ENCODE measurements around the gene TTLL3. TPM values are rescaled to one million over a fixed set of nuclear protein-coding genes. Genes with fewer than 3 reads are reported as not detected.
"Not testable (repeated sequence)": the region's sequence is repeated elsewhere in the genome, so short reads cannot be mapped to it uniquely, and the experiment has no call there.

The TTLL3 gene
- total RNA-seq, 1 experiment from 2014 or later = 8.4 TPM

DNA sequence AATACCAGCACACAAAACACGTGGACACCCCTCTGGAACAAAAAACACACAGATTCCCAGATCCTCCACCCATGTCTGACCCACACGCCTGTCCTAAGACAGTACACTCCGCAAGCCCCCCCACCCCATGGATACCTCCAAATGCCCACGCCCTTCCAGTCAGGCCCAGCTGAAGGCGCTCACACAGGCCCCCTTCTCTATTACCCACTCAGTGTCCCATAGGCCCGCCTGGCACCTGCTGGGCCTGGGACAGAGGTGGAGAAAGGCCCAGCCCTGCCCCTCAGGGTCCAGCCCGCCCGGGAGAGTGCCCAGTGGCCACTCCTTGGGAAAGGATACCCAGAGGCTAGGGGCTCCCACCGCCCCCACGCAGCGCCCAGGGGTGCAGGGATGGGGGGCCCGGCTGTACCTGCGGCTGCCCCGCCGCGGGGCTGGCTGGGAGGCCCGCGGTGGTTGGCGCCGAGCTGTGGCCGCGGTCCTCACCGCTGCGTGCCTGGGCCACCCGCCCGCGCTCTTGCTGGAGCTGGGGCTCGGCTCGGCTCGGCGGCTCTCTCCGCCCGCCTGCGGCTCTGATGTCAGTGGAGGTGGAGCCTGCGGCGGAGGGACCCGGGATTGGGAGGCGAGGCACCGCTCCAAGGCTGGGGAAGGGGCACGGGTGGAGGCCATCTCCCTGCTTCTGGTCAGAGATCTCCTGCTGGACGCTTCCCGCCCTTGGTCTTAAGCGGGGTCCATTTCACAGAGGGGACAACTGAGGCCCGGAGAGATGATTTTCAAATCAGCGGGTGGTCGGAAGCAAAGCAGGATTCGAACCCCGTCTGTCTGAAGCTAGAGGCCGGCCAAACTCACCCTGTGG lies 40.4 kb upstream of the TTLL3 start, which contains the start of gene CAMK1:
TSS of gene CAMK1 (minus strand) at position 522 of the 850 bp plus-strand sequence. CDS start 2,198 bp downstream, outside the sequence.
- TF ChIP-seq EZH2 (IDR thresholded peaks at IDR 0.05; ENCODE audit: low read length, unreplicated experiment) (no peak), EZH2phosphoT487 (IDR thresholded peaks at IDR 0.05; ENCODE audit: borderline replicate concordance, low read length) (no peak)
- TF ChIP-seq, protein P1, sequence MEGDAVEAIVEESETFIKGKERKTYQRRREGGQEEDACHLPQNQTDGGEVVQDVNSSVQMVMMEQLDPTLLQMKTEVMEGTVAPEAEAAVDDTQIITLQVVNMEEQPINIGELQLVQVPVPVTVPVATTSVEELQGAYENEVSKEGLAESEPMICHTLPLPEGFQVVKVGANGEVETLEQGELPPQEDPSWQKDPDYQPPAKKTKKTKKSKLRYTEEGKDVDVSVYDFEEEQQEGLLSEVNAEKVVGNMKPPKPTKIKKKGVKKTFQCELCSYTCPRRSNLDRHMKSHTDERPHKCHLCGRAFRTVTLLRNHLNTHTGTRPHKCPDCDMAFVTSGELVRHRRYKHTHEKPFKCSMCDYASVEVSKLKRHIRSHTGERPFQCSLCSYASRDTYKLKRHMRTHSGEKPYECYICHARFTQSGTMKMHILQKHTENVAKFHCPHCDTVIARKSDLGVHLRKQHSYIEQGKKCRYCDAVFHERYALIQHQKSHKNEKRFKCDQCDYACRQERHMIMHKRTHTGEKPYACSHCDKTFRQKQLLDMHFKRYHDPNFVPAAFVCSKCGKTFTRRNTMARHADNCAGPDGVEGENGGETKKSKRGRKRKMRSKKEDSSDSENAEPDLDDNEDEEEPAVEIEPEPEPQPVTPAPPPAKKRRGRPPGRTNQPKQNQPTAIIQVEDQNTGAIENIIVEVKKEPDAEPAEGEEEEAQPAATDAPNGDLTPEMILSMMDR (conservative IDR thresholded peaks at IDR 0.05; ENCODE audit: low read depth, low read length) = no peak

DNA sequence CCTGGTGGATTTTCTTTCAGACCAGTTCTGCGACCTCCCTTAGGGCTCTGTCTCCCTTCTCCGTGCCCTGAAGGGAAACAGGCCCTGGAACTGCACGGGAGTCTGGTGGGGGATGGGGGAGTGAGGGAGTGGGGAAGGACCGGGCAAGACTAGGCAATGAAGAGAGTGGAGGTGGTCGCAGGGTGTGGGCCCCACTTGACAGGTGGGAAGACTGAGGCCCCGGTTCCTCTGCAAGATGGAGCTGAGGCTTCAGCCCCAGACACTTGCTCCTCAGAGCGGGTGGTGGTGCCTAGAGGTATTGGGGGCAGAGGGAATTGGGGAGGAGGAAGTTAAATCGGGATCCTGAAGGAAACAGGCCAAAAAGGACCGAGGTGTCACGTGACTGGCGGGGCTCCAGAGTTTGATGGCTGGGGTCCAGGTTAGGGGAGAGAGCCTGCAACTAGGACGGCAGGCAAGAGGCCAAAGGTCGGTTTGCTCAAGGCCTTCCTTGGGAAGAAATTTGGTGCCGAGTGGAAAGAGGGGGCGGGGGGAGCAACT lies 39.7 kb upstream of the TTLL3 start:
- DNase-seq (no peak), ATAC-seq (no peak)
- no peaks in the 10 kb centered on the region for H4K20me1 ChIP-seq (ENCODE audit: low read length)
- no peak overlapping the region for H3K27ac ChIP-seq (ENCODE audit: low read length)
- intact Hi-C loops (cut with micrococcal nuclease) = loop anchor here (10.0 kb wide), 1 partner anchor 56 kb away; no protein-coding TSS in a partner anchor
- no peaks in the 10 kb centered on the region for H3K9me3 ChIP-seq (ENCODE audit: low read length)
- no TSS peak for BruUV-seq (replicated peaks)
- H3K27me3 ChIP-seq (ENCODE audit: low read length) = no peaks in the 10 kb centered on the region
- ChIA-PET CTCF (interaction anchor here (0.9 kb wide), 1 partner anchor 80 kb away, joined by 3 read pairs; no protein-coding TSS in a partner anchor), POLR2A (ENCODE audit: unreplicated experiment) (interaction anchor here (0.7 kb wide), 1 partner anchor 19 kb away, joined by 3 read pairs; no protein-coding TSS in a partner anchor)
- no peaks in the 10 kb centered on the region; the same call in 1 of the 2 replicates for H3K36me3 ChIP-seq (ENCODE audit: low read depth, low read length)
- H3K4me1 ChIP-seq (ENCODE audit: insufficient read depth, low read length) = peaks cover 25% of the 10 kb centered on the region
- H2AFZ ChIP-seq (ENCODE audit: low read length) = peak overlapping the region; percentile 93
- H3K9ac ChIP-seq (ENCODE audit: low read length) = peak overlapping the region; percentile 77
- H3F3A ChIP-seq (ENCODE audit: low read length, unreplicated experiment) = no peaks in the 10 kb centered on the region
- TF ChIP-seq, protein P1 (conservative IDR thresholded peaks at IDR 0.05; ENCODE audit: low read depth, low read length) = no peak
- TF ChIP-seq EZH2phosphoT487 (IDR thresholded peaks at IDR 0.05; ENCODE audit: borderline replicate concordance, low read length) (no peak), EZH2 (IDR thresholded peaks at IDR 0.05; ENCODE audit: low read length, unreplicated experiment) (no peak)
- peak overlapping the region; percentile 80 for H3K4me3 ChIP-seq (ENCODE audit: low read length)
- H3K4me2 ChIP-seq (ENCODE audit: low read length) = peak overlapping the region; percentile 88
- peaks cover 18% of the 10 kb centered on the region for H3K79me2 ChIP-seq (ENCODE audit: low read length)
- H3K9me2 ChIP-seq (replicated peaks; ENCODE audit: low read length) = no peaks in the 10 kb centered on the region

More for the DNA sequence above, 40.4 kb upstream of the TTLL3 start, which contains the start of gene CAMK1:
- H3K36me3 ChIP-seq (ENCODE audit: low read depth, low read length) = no peaks in the 10 kb centered on the region; the same call in 1 of the 2 replicates
- peak within 1 kb of the TSS; percentile 93 for H2AFZ ChIP-seq (ENCODE audit: low read length)
- no peaks in the 10 kb centered on the region for H3K27me3 ChIP-seq (ENCODE audit: low read length)
- no TSS peak for BruUV-seq (replicated peaks)
- peaks cover 18% of the 10 kb centered on the region for H3K79me2 ChIP-seq (ENCODE audit: low read length)
- ChIA-PET POLR2A (ENCODE audit: unreplicated experiment) (interaction anchor here (0.7 kb wide), 1 partner anchor 19 kb away, joined by 3 read pairs; no protein-coding TSS in a partner anchor), CTCF (no interaction called here)
- H3F3A ChIP-seq (ENCODE audit: low read length, unreplicated experiment) = no peaks in the 10 kb centered on the region
- no peaks in the 10 kb centered on the region for H3K9me2 ChIP-seq (replicated peaks; ENCODE audit: low read length)
- peak within 1 kb of the TSS; percentile 88 for H3K4me2 ChIP-seq (ENCODE audit: low read length)
- no peak within 1 kb of the TSS for H3K27ac ChIP-seq (ENCODE audit: low read length)
- H4K20me1 ChIP-seq (ENCODE audit: low read length) = no peaks in the 10 kb centered on the region
- intact Hi-C loops (cut with micrococcal nuclease) = loop anchor here (2.0 to 10.0 kb wide), 2 partner anchors 15 to 55 kb away; no protein-coding TSS in a partner anchor
- H3K4me3 ChIP-seq (ENCODE audit: low read length) = peak within 1 kb of the TSS; percentile 80
- H3K9me3 ChIP-seq (ENCODE audit: low read length) = no peaks in the 10 kb centered on the region
- peak; percentile 92 for ATAC-seq
- H3K4me1 ChIP-seq (ENCODE audit: insufficient read depth, low read length) = peaks cover 25% of the 10 kb centered on the region
- peak; percentile 79 for DNase-seq
- H3K9ac ChIP-seq (ENCODE audit: low read length) = peak within 1 kb of the TSS; percentile 77

- POLR2A ChIA-PET (ENCODE audit: unreplicated experiment); H3K36me3 ChIP-seq (ENCODE audit: low read depth, low read length); H3K4me2 ChIP-seq (ENCODE audit: low read length); H2AFZ ChIP-seq (ENCODE audit: low read length); H3K27me3 ChIP-seq (ENCODE audit: low read length); H3K27ac ChIP-seq (ENCODE audit: low read length); ATAC-seq; DNase-seq; H3K9ac ChIP-seq (ENCODE audit: low read length); H3K9me2 ChIP-seq (replicated peaks; ENCODE audit: low read length); H3F3A ChIP-seq (ENCODE audit: low read length, unreplicated experiment); H3K4me3 ChIP-seq (ENCODE audit: low read length); H3K9me3 ChIP-seq (ENCODE audit: low read length); BruUV-seq (replicated peaks); H4K20me1 ChIP-seq (ENCODE audit: low read length): not testable (repeated sequence)
- Histone ChIP-seq H3K79me2 (ENCODE audit: low read length) (peaks cover 18% of the 10 kb centered on the region), H3K4me1 (ENCODE audit: insufficient read depth, low read length) (peaks cover 25% of the 10 kb centered on the region)
- intact Hi-C loops (cut with micrococcal nuclease) = loop anchor here (10.0 kb wide), 1 partner anchor 56 kb away; no protein-coding TSS in a partner anchor
- CTCF ChIA-PET = interaction anchor here (0.9 kb wide), 1 partner anchor 79 kb away, joined by 3 read pairs; no protein-coding TSS in a partner anchor
Observed at GRCh38 chr3:9771007-9771406, 39.1 kb upstream of the TTLL3 start.

Measured in PC-3 (cell line).